Esophagus squamous epithelium (tissue), 4 donors: Measurements from ENCODE around the gene TSPEAR.

ENCODE experiments used
- CTCF ChIP-seq, 6 experiments: fragments of 450-650 bp in 4 of 6; fragments of 200-600 bp in 2 of 6; sonication (generic) in 2 of 6; IDR thresholded peaks; one replicate each; pipeline ENCODE4 v1.5.1; 2016 to 2019; ENCODE audit warnings: antibody characterized with exemption in 6 of 6, mild to moderate bottlenecking in 4 of 6, moderate library complexity in 4 of 6
- POLR2A ChIP-seq, 4 donors: fragments of 450-650 bp; IDR thresholded peaks; one replicate each; pipeline ENCODE4 v1.6.1; 2017; ENCODE audit warnings: antibody characterized with exemption in 4 of 4, mild to moderate bottlenecking in 4 of 4, moderate library complexity in 3 of 4

- TF ChIP-seq CTCF (IDR thresholded peaks at IDR 0.05) = no peak
- no peak for TF ChIP-seq POLR2A (IDR thresholded peaks at IDR 0.05)
Measured at GRCh38 chr21:44720170-44720569, 8.8 kb upstream of the TSPEAR start.
